DOHH2 (cell line): ENCODE measurements around the gene ACTL6B.

Source experiments
- EZH2phosphoT487 ChIP-seq: fragments of 200-600 bp; sonication (generic); IDR thresholded peaks from 2 replicates; pipeline ENCODE4 v1.6.1; 2017; ENCODE audit warnings: borderline replicate concordance, mild to moderate bottlenecking, antibody characterized with exemption, low read length, moderate library complexity, mixed read lengths
- TF ChIP-seq, protein P1 (sequence below): fragments of 200-600 bp; sonication (generic); IDR thresholded peaks from one replicate; pipeline ENCODE4 v1.5.1; 2014; ENCODE audit warnings: antibody characterized with exemption, mild to moderate bottlenecking, low read depth, low read length; ENCODE audit not compliant: poor library complexity, severe bottlenecking

- TF ChIP-seq EZH2phosphoT487, result no peak
- TF ChIP-seq, protein P1, sequence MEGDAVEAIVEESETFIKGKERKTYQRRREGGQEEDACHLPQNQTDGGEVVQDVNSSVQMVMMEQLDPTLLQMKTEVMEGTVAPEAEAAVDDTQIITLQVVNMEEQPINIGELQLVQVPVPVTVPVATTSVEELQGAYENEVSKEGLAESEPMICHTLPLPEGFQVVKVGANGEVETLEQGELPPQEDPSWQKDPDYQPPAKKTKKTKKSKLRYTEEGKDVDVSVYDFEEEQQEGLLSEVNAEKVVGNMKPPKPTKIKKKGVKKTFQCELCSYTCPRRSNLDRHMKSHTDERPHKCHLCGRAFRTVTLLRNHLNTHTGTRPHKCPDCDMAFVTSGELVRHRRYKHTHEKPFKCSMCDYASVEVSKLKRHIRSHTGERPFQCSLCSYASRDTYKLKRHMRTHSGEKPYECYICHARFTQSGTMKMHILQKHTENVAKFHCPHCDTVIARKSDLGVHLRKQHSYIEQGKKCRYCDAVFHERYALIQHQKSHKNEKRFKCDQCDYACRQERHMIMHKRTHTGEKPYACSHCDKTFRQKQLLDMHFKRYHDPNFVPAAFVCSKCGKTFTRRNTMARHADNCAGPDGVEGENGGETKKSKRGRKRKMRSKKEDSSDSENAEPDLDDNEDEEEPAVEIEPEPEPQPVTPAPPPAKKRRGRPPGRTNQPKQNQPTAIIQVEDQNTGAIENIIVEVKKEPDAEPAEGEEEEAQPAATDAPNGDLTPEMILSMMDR, result no peak
These were observed 32.1 kb upstream of the ACTL6B start for GRCh38 chr7:100688326-100688860.
